Parathyroid adenoma (tissue), 2 donors: ENCODE data around the gene RCAN1.

ENCODE experiments used
- H2AFZ ChIP-seq: fragments of 300-600 bp; sonication (generic); one replicate; pipeline ENCODE4 v1.7.0; 2017; ENCODE audit warnings: antibody characterized with exemption, mild to moderate bottlenecking
- H3K27ac ChIP-seq: fragments of 300-600 bp; sonication (generic); one replicate; pipeline ENCODE4 v1.7.0; 2017
- H3K27me3 ChIP-seq: fragments of 300-600 bp; sonication (generic); one replicate; pipeline ENCODE4 v1.7.0; 2017; ENCODE audit warnings: low read length; ENCODE audit not compliant: control insufficient read depth, insufficient read depth
- H3K36me3 ChIP-seq: fragments of 300-600 bp; sonication (generic); one replicate; pipeline ENCODE4 v1.7.0; 2017; ENCODE audit warnings: low read length; ENCODE audit not compliant: control insufficient read depth, insufficient read depth
- H3K4me1 ChIP-seq: fragments of 300-600 bp; sonication (generic); one replicate; pipeline ENCODE4 v1.7.0; 2017; ENCODE audit warnings: control low read depth
- H3K4me2 ChIP-seq: fragments of 300-600 bp; sonication (generic); one replicate; pipeline ENCODE4 v1.7.0; 2017; ENCODE audit warnings: low read length
- H3K4me3 ChIP-seq: fragments of 300-600 bp; sonication (generic); one replicate; pipeline ENCODE4 v1.7.0; 2017; ENCODE audit warnings: low read depth, low read length
- H3K79me2 ChIP-seq: fragments of 300-600 bp; sonication (generic); one replicate; pipeline ENCODE4 v1.7.0; 2017; ENCODE audit warnings: control low read depth
- H3K9ac ChIP-seq: fragments of 300-600 bp; sonication (generic); one replicate; pipeline ENCODE4 v1.7.0; 2017; ENCODE audit warnings: mild to moderate bottlenecking
- H3K9me3 ChIP-seq: fragments of 300-600 bp; sonication (generic); one replicate; pipeline ENCODE4 v1.7.0; 2017; ENCODE audit warnings: low read length; ENCODE audit not compliant: control insufficient read depth
- TF ChIP-seq, protein P1 (sequence below): fragments of 300-600 bp; sonication (generic); IDR thresholded peaks from one replicate; pipeline ENCODE4 v1.7.0; 2017; ENCODE audit warnings: antibody characterized with exemption, mild to moderate bottlenecking
- donor health status: primary hyperparathyroidism.

Gene RCAN1

DNA sequence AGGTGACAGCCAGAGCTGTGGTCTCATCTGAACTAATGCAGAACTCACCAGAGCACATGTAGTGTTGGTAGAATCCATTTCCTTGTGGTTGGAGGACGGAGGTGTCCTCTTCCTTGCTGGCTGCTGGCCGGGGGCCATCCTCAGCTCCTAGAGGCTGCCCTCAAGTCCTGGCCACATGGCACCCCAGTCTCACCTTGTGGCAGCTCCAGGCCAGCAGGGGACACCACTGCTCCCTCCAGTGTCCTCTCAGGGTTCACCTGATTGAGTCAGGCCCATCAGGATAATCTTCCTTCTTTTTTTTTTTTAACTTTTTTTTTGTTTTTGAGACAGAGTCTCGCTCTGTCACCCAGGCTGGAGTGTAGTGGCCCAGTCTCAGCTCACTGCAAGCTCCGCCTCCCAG is 105.8 kb downstream of the RCAN1 start:
- peaks cover 16% of the 10 kb centered on the region for H3K79me2 ChIP-seq
- no peak overlapping the region for H3K9ac ChIP-seq
- H3K4me3 ChIP-seq: no peak overlapping the region
- H3K4me1 ChIP-seq: peaks cover 26% of the 10 kb centered on the region
- H3K27ac ChIP-seq: no peak overlapping the region
- TF ChIP-seq, protein P1, sequence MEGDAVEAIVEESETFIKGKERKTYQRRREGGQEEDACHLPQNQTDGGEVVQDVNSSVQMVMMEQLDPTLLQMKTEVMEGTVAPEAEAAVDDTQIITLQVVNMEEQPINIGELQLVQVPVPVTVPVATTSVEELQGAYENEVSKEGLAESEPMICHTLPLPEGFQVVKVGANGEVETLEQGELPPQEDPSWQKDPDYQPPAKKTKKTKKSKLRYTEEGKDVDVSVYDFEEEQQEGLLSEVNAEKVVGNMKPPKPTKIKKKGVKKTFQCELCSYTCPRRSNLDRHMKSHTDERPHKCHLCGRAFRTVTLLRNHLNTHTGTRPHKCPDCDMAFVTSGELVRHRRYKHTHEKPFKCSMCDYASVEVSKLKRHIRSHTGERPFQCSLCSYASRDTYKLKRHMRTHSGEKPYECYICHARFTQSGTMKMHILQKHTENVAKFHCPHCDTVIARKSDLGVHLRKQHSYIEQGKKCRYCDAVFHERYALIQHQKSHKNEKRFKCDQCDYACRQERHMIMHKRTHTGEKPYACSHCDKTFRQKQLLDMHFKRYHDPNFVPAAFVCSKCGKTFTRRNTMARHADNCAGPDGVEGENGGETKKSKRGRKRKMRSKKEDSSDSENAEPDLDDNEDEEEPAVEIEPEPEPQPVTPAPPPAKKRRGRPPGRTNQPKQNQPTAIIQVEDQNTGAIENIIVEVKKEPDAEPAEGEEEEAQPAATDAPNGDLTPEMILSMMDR: peak; percentile 14
- no peaks in the 10 kb centered on the region for H3K36me3 ChIP-seq
- H3K4me2 ChIP-seq: no peak overlapping the region
- no peaks in the 10 kb centered on the region for H3K9me3 ChIP-seq
- no peak overlapping the region for H2AFZ ChIP-seq
- H3K27me3 ChIP-seq: no peaks in the 10 kb centered on the region

DNA sequence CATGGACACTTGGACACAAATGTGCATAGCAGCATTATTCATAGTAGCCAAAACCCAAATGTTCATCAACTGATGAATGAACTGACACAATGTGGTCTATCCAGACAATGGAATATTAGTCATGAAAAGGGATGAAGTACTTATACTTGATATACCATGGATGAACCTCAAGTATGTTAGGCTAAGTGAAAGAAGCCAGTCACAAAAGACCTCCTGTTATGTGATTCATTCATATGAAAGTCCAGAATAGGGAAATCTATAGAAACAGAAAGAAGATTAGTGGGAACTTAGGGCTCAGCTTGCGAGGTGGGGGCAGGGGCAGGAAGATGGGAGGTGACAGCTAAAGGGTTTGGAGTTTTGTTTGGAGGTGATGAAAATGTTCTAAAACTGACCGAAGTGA is 110.3 kb downstream of the RCAN1 start:
- Histone ChIP-seq H2AFZ (no peak overlapping the region), H3K36me3 (no peaks in the 10 kb centered on the region)
- TF ChIP-seq, protein P1: no peak

DNA sequence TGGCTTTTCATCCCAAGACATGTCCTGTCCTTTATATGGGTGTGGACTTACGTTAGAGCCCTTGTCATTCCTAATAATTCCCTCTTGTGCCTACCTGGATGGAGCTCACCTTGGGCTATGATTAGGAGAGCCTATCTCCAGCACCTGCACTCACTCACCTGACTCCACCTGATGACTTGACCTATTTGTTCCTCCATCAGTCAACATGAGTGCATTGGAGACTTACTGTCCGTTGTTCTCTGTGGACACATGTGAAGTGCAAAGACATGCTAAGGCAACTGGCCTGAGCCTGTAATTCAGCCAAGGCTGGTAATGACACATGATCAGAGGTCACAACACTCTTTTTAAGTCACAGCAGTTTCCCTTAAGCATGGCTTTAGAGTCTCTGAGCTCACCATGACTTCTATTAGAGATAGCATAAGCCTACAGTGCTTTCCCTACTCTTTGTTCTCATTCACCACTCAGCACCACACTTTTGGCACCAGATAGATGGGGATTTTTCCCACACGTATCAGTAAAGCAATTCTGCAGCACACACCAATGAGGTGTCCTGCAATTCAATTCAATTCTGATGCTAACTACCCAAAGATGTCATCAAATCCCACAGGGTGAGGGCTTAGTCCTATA is 112.3 kb downstream of the RCAN1 start:
- Histone ChIP-seq H3K79me2 (peaks cover 11% of the 10 kb centered on the region), H3K36me3 (no peaks in the 10 kb centered on the region), H3K4me2 (no peak overlapping the region), H2AFZ (no peak overlapping the region), H3K9me3 (no peaks in the 10 kb centered on the region), H3K4me1 (no peaks in the 10 kb centered on the region), H3K4me3 (no peak overlapping the region), H3K27ac (no peak overlapping the region), H3K9ac (no peak overlapping the region), H3K27me3 (no peaks in the 10 kb centered on the region)
- TF ChIP-seq, protein P1: no peak

More for the DNA sequence above, 110.3 kb downstream of the RCAN1 start:
- Histone ChIP-seq H3K4me1 (peaks cover 5% of the 10 kb centered on the region), H3K79me2 (peaks cover 11% of the 10 kb centered on the region), H3K27me3 (no peaks in the 10 kb centered on the region), H3K4me2 (no peak overlapping the region), H3K9ac (no peak overlapping the region), H3K9me3 (no peaks in the 10 kb centered on the region), H3K4me3 (no peak overlapping the region), H3K27ac (no peak overlapping the region)

DNA sequence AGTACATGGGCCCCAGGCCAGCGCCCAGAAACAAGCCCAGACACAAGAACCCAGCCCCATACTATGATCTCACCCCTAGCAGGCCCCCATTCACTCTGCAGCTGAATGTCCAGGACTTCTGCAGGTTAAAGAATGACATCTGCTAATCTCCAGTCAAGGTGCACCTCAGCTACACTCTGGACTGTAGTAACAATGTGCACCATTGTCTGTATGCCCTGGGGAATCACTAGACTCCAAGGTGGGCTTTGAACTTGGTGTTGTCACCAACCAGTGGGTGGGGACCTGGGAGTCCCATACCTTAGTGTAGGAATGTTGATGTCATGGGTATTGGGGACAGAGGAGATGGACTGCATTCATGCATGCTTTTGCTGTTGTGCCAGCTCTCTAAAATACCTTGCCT is 113.2 kb downstream of the RCAN1 start:
- H3K36me3 ChIP-seq: no peaks in the 10 kb centered on the region

More for the DNA sequence above, 113.2 kb downstream of the RCAN1 start:
- H3K27me3 ChIP-seq: no peaks in the 10 kb centered on the region
- no peaks in the 10 kb centered on the region for H3K4me1 ChIP-seq
- H3K9me3 ChIP-seq: no peaks in the 10 kb centered on the region
- H2AFZ ChIP-seq: no peak overlapping the region
- H3K4me2 ChIP-seq: no peak overlapping the region
- no peak overlapping the region for H3K4me3 ChIP-seq
- no peak overlapping the region for H3K27ac ChIP-seq
- TF ChIP-seq, protein P1: no peak
- H3K79me2 ChIP-seq: peaks cover 9% of the 10 kb centered on the region
- H3K9ac ChIP-seq: no peak overlapping the region
